GM19467 (cell line): ENCODE results near the gene MGAT5.

Experiments
- ATAC-seq: cut with Tn5 transposase; IDR thresholded peaks from one replicate; pipeline ENCODE4 v1.9.1; 2021; ENCODE audit warnings: mild to moderate bottlenecking, moderate library complexity; ENCODE audit not compliant: unreplicated experiment

The MGAT5 gene

GRCh38 chr2:134386310-134386709 lies 132.4 kb downstream of the MGAT5 start:
- ATAC-seq, result no peak

GRCh38 chr2:134389381-134389780 lies 135.5 kb downstream of the MGAT5 start:
- ATAC-seq, result no peak

GRCh38 chr2:134391751-134392160 lies 137.9 kb downstream of the MGAT5 start:
- ATAC-seq, result no peak

- ATAC-seq, result no peak
Measured at GRCh38 chr2:134392442-134393074, 138.7 kb downstream of the MGAT5 start.

GRCh38 chr2:134393075-134393461 lies 139.2 kb downstream of the MGAT5 start:
- no peak for ATAC-seq

GRCh38 chr2:134395779-134396178 lies 141.9 kb downstream of the MGAT5 start:
- no peak for ATAC-seq

GRCh38 chr2:134396493-134396892 lies 142.6 kb downstream of the MGAT5 start:
- no peak for ATAC-seq

GRCh38 chr2:134397146-134397896 lies 143.4 kb downstream of the MGAT5 start:
- ATAC-seq, result no peak

GRCh38 chr2:134398300-134398699 lies 144.4 kb downstream of the MGAT5 start:
- no peak for ATAC-seq

- no peak for ATAC-seq
Measured at GRCh38 chr2:134399096-134399495, 145.2 kb downstream of the MGAT5 start.

- ATAC-seq, result no peak
Measured at GRCh38 chr2:134401081-134401497, 147.2 kb downstream of the MGAT5 start.

- ATAC-seq, result no peak
Measured at GRCh38 chr2:134401789-134402188, 147.9 kb downstream of the MGAT5 start.

- no peak for ATAC-seq
Measured at GRCh38 chr2:134402410-134402809, 148.5 kb downstream of the MGAT5 start.

GRCh38 chr2:134405611-134406081 lies 151.8 kb downstream of the MGAT5 start:
- no peak for ATAC-seq

GRCh38 chr2:134406311-134406710 lies 152.4 kb downstream of the MGAT5 start:
- no peak for ATAC-seq

- no peak for ATAC-seq
Measured at GRCh38 chr2:134406736-134407135, 152.9 kb downstream of the MGAT5 start.

GRCh38 chr2:134407154-134407890 lies 153.4 kb downstream of the MGAT5 start:
- ATAC-seq, result no peak

- ATAC-seq, result no peak
Measured at GRCh38 chr2:134408386-134408785, 154.5 kb downstream of the MGAT5 start.

- no peak for ATAC-seq
Measured at GRCh38 chr2:134408791-134409190, 154.9 kb downstream of the MGAT5 start.

- ATAC-seq, result no peak
Measured at GRCh38 chr2:134410006-134410405, 156.1 kb downstream of the MGAT5 start.

- no peak for ATAC-seq
Measured at GRCh38 chr2:134410831-134411231, 157.0 kb downstream of the MGAT5 start.
